Fibroblast of lung (primary cell): ENCODE results near the gene CHST11.

Experiments
- EZH2 ChIP-seq: IDR thresholded peaks from 2 replicates; pipeline ENCODE4 v1.5.1; 2012; ENCODE audit warnings: low read length, control low read depth, mild to moderate bottlenecking; ENCODE audit errors: missing control alignments
- TF ChIP-seq, protein P1 (sequence below), 2 donors: IDR thresholded peaks in 1 of 2; conservative IDR thresholded peaks in 1 of 2; 1 replicate in 1 of 2; 2 replicates in 1 of 2; pipeline ENCODE4 v1.5.1; 2011 to 2012; ENCODE audit warnings: low read length in 2 of 2, control low read depth in 1 of 2, inconsistent platforms in 1 of 2, low read depth in 1 of 2, mild to moderate bottlenecking in 1 of 2

DNA sequence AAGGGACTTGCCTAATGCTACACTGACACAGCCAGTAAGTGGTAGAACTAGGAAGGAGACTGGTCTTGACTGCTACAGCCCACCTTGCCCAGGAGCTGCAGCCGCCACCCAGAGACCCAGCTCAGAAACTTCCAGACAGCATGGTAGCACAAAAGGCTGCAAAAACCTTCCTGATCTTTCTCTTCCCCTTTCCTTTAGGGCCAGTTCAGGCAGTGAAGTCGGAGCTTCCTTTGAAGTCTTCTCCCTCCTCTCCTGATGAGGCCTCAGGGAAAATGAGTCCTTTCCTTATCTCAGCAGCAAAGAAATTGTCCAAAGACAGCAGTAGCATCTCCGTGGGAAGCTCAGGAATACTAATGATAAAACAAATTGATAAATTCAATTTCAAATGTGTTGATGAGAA is 21.0 kb upstream of the CHST11 start:
- TF ChIP-seq, protein P1, sequence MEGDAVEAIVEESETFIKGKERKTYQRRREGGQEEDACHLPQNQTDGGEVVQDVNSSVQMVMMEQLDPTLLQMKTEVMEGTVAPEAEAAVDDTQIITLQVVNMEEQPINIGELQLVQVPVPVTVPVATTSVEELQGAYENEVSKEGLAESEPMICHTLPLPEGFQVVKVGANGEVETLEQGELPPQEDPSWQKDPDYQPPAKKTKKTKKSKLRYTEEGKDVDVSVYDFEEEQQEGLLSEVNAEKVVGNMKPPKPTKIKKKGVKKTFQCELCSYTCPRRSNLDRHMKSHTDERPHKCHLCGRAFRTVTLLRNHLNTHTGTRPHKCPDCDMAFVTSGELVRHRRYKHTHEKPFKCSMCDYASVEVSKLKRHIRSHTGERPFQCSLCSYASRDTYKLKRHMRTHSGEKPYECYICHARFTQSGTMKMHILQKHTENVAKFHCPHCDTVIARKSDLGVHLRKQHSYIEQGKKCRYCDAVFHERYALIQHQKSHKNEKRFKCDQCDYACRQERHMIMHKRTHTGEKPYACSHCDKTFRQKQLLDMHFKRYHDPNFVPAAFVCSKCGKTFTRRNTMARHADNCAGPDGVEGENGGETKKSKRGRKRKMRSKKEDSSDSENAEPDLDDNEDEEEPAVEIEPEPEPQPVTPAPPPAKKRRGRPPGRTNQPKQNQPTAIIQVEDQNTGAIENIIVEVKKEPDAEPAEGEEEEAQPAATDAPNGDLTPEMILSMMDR (conservative IDR thresholded peaks at IDR 0.05 in 1 of 2, IDR thresholded peaks at IDR 0.05 in 1 of 2; ENCODE audit: low read depth in 1 of 2, low read length in 2 of 2): no peak
- no peak for TF ChIP-seq EZH2
